Activated naive CD8-positive, alpha-beta T cell treated with anti-CD3 and anti-CD28 coated beads for 36 hours (primary cell): ENCODE results near the gene C18orf63. TPM values are rescaled to one million over a fixed set of nuclear protein-coding genes. Genes with fewer than 3 reads are reported as not detected.
A peak's percentile ranks its signal among the peaks of the same experiment; 100 is the strongest.
"Not testable (repeated sequence)": the region's sequence is repeated elsewhere in the genome, so short reads cannot be mapped to it uniquely, and the experiment has no call there.

ENCODE experiments used
- DNase-seq: peaks from one replicate; pipeline ENCODE4 v3.0.0; 2021
- H3K27ac Mint-ChIP-seq: one replicate; pipeline ENCODE4 v1.8.0; 2022; ENCODE audit warnings: mild to moderate bottlenecking, moderate library complexity, mixed read lengths
- H3K27me3 Mint-ChIP-seq: one replicate; pipeline ENCODE4 v1.8.0; 2022; ENCODE audit warnings: mild to moderate bottlenecking, mixed read lengths
- H3K36me3 Mint-ChIP-seq: one replicate; pipeline ENCODE4 v1.8.0; 2021; ENCODE audit warnings: mild to moderate bottlenecking, mixed read lengths
- H3K4me1 Mint-ChIP-seq: one replicate; pipeline ENCODE4 v1.8.0; 2021; ENCODE audit warnings: mixed read lengths
- H3K4me3 Mint-ChIP-seq: one replicate; pipeline ENCODE4 v1.8.0; 2022; ENCODE audit warnings: mild to moderate bottlenecking, moderate library complexity, mixed read lengths
- H3K9me3 Mint-ChIP-seq: one replicate; pipeline ENCODE4 v1.8.0; 2022; ENCODE audit warnings: mixed read lengths
- total RNA-seq, 2 experiments: library from RNA; stranded (reverse); gene quantifications; one replicate each; pipeline ENCODE4 v1.2.3, GENCODE V29; 2021

Gene C18orf63
- total RNA-seq, 2 experiments from 2014 or later = not detected

DNA sequence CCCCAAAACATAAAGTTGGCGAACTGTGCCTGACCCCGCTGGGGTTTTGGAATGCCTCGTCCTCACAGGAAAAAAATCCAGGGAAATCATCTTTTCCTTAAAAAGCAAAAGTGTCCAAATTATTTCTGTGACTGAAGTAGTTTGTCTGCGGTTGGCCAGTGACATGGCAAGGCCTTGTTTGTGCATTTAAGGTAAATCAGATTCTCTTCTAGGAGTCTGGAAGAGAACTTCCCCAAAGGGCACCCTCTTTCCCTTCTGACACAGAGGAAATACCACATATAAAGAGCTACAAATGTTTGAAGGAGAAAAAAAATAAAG is 23.1 kb upstream of the C18orf63 start:
- Mint-ChIP-seq H3K27ac (peak overlapping the region; percentile 69), H3K36me3 (peaks cover 5% of the 10 kb centered on the region), H3K9me3 (no peaks in the 10 kb centered on the region), H3K4me1 (peaks cover 11% of the 10 kb centered on the region), H3K4me3 (peak overlapping the region; percentile 92), H3K27me3 (no peaks in the 10 kb centered on the region)
- DNase-seq = no peak

DNA sequence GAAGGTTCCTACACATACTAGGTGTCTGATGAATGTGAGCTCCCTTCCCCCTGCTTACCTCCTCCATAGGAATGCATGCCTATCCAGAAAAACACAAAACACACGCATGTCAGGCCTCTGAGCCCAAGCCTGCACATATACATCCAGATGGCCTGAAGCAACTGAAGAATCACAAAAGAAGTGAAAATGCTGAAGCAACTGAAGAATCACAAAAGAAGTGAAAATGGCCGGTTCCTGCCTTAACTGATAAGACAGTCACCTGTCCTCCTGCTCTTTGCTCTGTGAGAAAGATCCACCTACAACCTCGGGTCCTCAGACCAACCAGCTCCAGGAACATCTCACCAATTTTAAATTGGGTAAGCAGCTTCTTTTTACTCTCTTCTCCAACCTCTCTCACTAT is 22.7 kb upstream of the C18orf63 start:
- H3K36me3 Mint-ChIP-seq, DNase-seq, H3K4me3 Mint-ChIP-seq, H3K9me3 Mint-ChIP-seq, H3K27ac Mint-ChIP-seq, H3K27me3 Mint-ChIP-seq: not testable (repeated sequence)
- H3K4me1 Mint-ChIP-seq = peaks cover 11% of the 10 kb centered on the region

GRCh38 chr18:74294526-74294925 is 21.1 kb upstream of the C18orf63 start:
- Mint-ChIP-seq H3K4me1 (peaks cover 6% of the 10 kb centered on the region), H3K36me3 (peaks cover 8% of the 10 kb centered on the region), H3K27me3 (peaks cover 6% of the 10 kb centered on the region), H3K27ac (no peak overlapping the region), H3K4me3 (no peak overlapping the region), H3K9me3 (peaks cover 4% of the 10 kb centered on the region)
- no peak for DNase-seq

GRCh38 chr18:74299162-74299561 is 16.5 kb upstream of the C18orf63 start:
- Mint-ChIP-seq H3K36me3 (peaks cover 2% of the 10 kb centered on the region), H3K4me3 (no peak overlapping the region), H3K9me3 (peaks cover 4% of the 10 kb centered on the region), H3K27me3 (peaks cover 24% of the 10 kb centered on the region), H3K4me1 (no peaks in the 10 kb centered on the region), H3K27ac (no peak overlapping the region)
- no peak for DNase-seq

- Mint-ChIP-seq H3K4me1 (no peaks in the 10 kb centered on the region), H3K36me3 (peaks cover 2% of the 10 kb centered on the region), H3K27me3 (peaks cover 30% of the 10 kb centered on the region), H3K27ac (no peak overlapping the region), H3K4me3 (no peak overlapping the region), H3K9me3 (peaks cover 4% of the 10 kb centered on the region)
- DNase-seq = no peak
These were observed 15.9 kb upstream of the C18orf63 start for GRCh38 chr18:74299746-74300145.

DNA sequence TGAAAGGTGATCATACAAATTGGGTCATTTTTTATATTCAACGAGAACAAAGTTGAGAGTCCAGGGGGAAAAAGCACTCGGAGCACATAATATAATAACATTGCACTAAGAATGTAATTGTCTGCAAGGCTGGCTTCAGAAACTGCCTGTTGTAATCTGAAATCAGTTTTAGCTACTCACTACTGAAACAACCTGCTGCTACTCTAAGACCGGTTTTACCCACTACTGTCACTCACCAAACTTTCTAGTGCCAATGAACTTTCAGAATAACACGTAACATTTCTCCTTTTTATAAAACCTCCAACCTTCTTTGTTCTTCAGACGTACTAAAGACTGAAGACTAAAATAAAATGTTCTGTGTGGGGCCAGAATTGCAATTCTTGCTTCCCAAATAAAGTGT is 12.3 kb upstream of the C18orf63 start:
- peaks cover 4% of the 10 kb centered on the region for H3K9me3 Mint-ChIP-seq

GRCh38 chr18:74303936-74304335 is 11.7 kb upstream of the C18orf63 start:
- H3K4me1 Mint-ChIP-seq = no peaks in the 10 kb centered on the region
- no peaks in the 10 kb centered on the region for H3K9me3 Mint-ChIP-seq
- H3K27me3 Mint-ChIP-seq = peaks cover 41% of the 10 kb centered on the region
- H3K4me3 Mint-ChIP-seq = no peak overlapping the region
- no peaks in the 10 kb centered on the region for H3K36me3 Mint-ChIP-seq
- no peak for DNase-seq
- no peak overlapping the region for H3K27ac Mint-ChIP-seq

More for the DNA sequence above, 12.3 kb upstream of the C18orf63 start:
- H3K4me1 Mint-ChIP-seq = no peaks in the 10 kb centered on the region
- H3K36me3 Mint-ChIP-seq = peaks cover 1% of the 10 kb centered on the region
- DNase-seq = no peak
- H3K27me3 Mint-ChIP-seq = peaks cover 47% of the 10 kb centered on the region
- H3K4me3 Mint-ChIP-seq = no peak overlapping the region
- H3K27ac Mint-ChIP-seq = no peak overlapping the region

- Mint-ChIP-seq H3K36me3 (no peaks in the 10 kb centered on the region), H3K4me3 (no peak overlapping the region), H3K4me1 (no peaks in the 10 kb centered on the region), H3K27me3 (peaks cover 23% of the 10 kb centered on the region), H3K27ac (no peak overlapping the region), H3K9me3 (no peaks in the 10 kb centered on the region)
- DNase-seq = no peak
These were observed 5.2 kb upstream of the C18orf63 start for GRCh38 chr18:74310411-74310810.

GRCh38 chr18:74311000-74311399 is 4.6 kb upstream of the C18orf63 start:
- Mint-ChIP-seq H3K36me3 (no peaks in the 10 kb centered on the region), H3K27me3 (peaks cover 23% of the 10 kb centered on the region), H3K4me3 (no peak overlapping the region), H3K9me3 (no peaks in the 10 kb centered on the region), H3K4me1 (no peaks in the 10 kb centered on the region), H3K27ac (no peak overlapping the region)
- DNase-seq = no peak

GRCh38 chr18:74314759-74315463 is 728 bp upstream of the C18orf63 start:
- no peak overlapping the region for H3K4me3 Mint-ChIP-seq

GRCh38 chr18:74316257-74317170 is 875 bp downstream of the C18orf63 start:
- Mint-ChIP-seq H3K4me1 (no peaks in the 10 kb centered on the region), H3K27ac (no peak overlapping the region), H3K27me3 (no peaks in the 10 kb centered on the region), H3K36me3 (no peaks in the 10 kb centered on the region), H3K9me3 (no peaks in the 10 kb centered on the region), H3K4me3 (no peak overlapping the region)
- DNase-seq = no peak

More at GRCh38 chr18:74314759-74315463, 728 bp upstream of the C18orf63 start:
- H3K9me3 Mint-ChIP-seq = no peaks in the 10 kb centered on the region
- DNase-seq = no peak
- H3K36me3 Mint-ChIP-seq = no peaks in the 10 kb centered on the region
- peaks cover 5% of the 10 kb centered on the region for H3K27me3 Mint-ChIP-seq
- no peak overlapping the region for H3K27ac Mint-ChIP-seq
- no peaks in the 10 kb centered on the region for H3K4me1 Mint-ChIP-seq

DNA sequence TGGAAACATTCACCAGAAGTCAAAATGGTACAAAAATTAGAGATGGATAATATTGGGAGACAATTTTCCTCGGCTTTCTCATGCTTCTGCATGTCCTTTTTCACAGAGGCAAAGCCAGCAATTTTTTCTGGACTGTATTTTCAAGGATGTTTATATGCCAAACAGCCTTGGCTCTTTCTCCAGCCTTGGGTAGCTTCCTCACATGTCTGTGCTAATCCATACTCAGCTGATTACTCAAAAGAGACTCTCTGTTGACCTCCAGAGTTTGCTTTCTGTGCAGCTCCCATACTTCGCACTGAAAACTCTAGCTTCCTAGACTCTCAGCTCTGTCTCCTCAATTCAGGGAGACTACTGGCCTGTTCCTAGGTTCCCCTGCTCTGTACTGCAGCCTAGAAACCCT is 10.6 kb downstream of the C18orf63 start:
- no peak overlapping the region for H3K27ac Mint-ChIP-seq
- no peaks in the 10 kb centered on the region for H3K36me3 Mint-ChIP-seq
- no peak overlapping the region for H3K4me3 Mint-ChIP-seq
- DNase-seq = no peak
- H3K9me3 Mint-ChIP-seq = no peaks in the 10 kb centered on the region
- H3K4me1 Mint-ChIP-seq = no peaks in the 10 kb centered on the region
- no peaks in the 10 kb centered on the region for H3K27me3 Mint-ChIP-seq

- not testable (repeated sequence) for H3K4me3 Mint-ChIP-seq, H3K36me3 Mint-ChIP-seq, H3K27ac Mint-ChIP-seq, DNase-seq, H3K9me3 Mint-ChIP-seq, H3K27me3 Mint-ChIP-seq, H3K4me1 Mint-ChIP-seq
These were observed 11.2 kb downstream of the C18orf63 start for GRCh38 chr18:74326791-74327190.

DNA sequence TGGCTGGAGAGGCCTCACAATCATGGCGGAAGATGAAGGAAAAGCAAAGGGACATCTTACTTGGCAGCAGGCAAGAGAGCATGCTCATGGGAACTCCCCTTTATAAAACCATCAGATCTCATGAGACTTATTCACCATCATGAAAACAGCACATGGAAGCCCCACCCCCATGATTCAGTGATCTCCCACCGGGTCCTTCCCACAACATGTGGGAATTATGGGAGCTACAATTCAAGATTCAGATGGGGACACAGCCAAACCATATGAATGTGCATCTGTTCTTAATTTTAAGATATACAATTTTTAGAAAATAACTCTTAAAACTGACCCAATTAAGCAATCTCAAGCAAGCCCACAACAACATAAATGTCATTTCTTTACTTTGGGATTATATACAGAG is 12.6 kb downstream of the C18orf63 start:
- Mint-ChIP-seq H3K27ac (no peak overlapping the region), H3K9me3 (no peaks in the 10 kb centered on the region), H3K36me3 (no peaks in the 10 kb centered on the region), H3K4me1 (no peaks in the 10 kb centered on the region), H3K27me3 (no peaks in the 10 kb centered on the region), H3K4me3 (no peak overlapping the region)
- no peak for DNase-seq

DNA sequence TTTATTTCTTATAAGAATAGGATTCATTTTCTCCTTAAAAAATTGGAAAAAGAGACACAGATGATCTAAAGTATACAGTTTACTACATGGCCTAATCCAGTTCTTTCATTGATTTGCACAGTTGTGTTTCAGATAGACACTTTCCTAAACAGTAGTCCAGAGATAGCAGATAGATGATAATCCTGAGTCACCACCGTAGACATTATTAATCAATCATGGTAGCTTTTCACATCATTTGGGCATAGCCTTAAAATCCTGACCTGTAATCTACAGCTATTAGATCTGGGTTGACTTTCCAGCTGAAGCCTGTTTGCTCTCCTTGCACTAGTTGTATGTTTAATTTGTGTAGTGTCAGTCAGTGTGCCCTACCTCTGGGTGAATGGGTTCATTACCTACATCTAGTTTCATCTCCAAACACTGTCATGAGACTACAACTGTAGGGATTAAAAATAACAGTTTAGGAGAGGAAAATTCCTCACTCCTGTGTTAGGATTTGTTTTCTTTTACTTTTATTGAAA is 14.1 kb downstream of the C18orf63 start:
- no peak overlapping the region for H3K4me3 Mint-ChIP-seq
- H3K27ac Mint-ChIP-seq = no peak overlapping the region
- DNase-seq = no peak
- H3K9me3 Mint-ChIP-seq = no peaks in the 10 kb centered on the region
- H3K27me3 Mint-ChIP-seq = no peaks in the 10 kb centered on the region
- H3K36me3 Mint-ChIP-seq = no peaks in the 10 kb centered on the region
- peaks cover 2% of the 10 kb centered on the region for H3K4me1 Mint-ChIP-seq
